OCI-LY3 (cell line): Measurements from ENCODE around the gene TBX21.

Source experiments
- H2AFZ ChIP-seq: fragments of 200-600, 300-600 bp; shearing (Covaris generic); 2 replicates; pipeline ENCODE4 v1.6.0; 2014; ENCODE audit warnings: antibody characterized with exemption, low read depth, low read length
- H3K27ac ChIP-seq: fragments of 200-600, 300-600 bp; sonication (generic); 2 replicates; pipeline ENCODE4 v1.5.1; 2014; ENCODE audit warnings: mild to moderate bottlenecking, low read length, moderate library complexity, mixed read lengths
- H3K27me3 ChIP-seq: fragments of 200-600, 300-600 bp; sonication (generic); 2 replicates; pipeline ENCODE4 v1.6.1; 2014; ENCODE audit warnings: low read depth, low read length, mixed read lengths
- H3K36me3 ChIP-seq: fragments of 200-600, 300-600 bp; sonication (generic); replicated peaks from 2 replicates; pipeline ENCODE3; 2014; ENCODE audit warnings: low read depth, low read length, mixed read lengths
- H3K4me1 ChIP-seq: fragments of 300-600, 200-600 bp; sonication (generic); 2 replicates; pipeline ENCODE4 v1.6.1; 2014; ENCODE audit warnings: low read length, mixed read lengths
- H3K4me2 ChIP-seq: fragments of 200-600, 300-600 bp; sonication (generic); 2 replicates; pipeline ENCODE4 v1.6.1; 2014; ENCODE audit warnings: low read length, mixed read lengths
- H3K4me3 ChIP-seq: fragments of 300-600, 200-600 bp; sonication (generic); 2 replicates; pipeline ENCODE4 v1.5.1; 2014; ENCODE audit warnings: antibody characterized with exemption, mild to moderate bottlenecking, low read length, moderate library complexity
- H3K79me2 ChIP-seq: fragments of 300-600, 200-600 bp; shearing (Covaris generic); 2 replicates; pipeline ENCODE4 v1.6.1; 2014; ENCODE audit warnings: mild to moderate bottlenecking, low read length, mixed read lengths
- H3K9ac ChIP-seq: fragments of 300-600, 200-600 bp; shearing (Covaris generic); 2 replicates; pipeline ENCODE4 v1.6.0; 2014; ENCODE audit warnings: mild to moderate bottlenecking, low read length, moderate library complexity
- H3K9me3 ChIP-seq: fragments of 200-600, 300-600 bp; shearing (Covaris generic); 2 replicates; pipeline ENCODE4 v1.6.1; 2014; ENCODE audit warnings: low read length, mixed read lengths; ENCODE audit not compliant: insufficient read depth
- H4K20me1 ChIP-seq: fragments of 200-600, 300-600 bp; sonication (generic); 2 replicates; pipeline ENCODE4 v1.6.1; 2016; ENCODE audit warnings: low read length, mixed read lengths; ENCODE audit not compliant: insufficient read depth
- CTCF ChIP-seq: fragments of 200-600, 300-600 bp; sonication (generic); IDR thresholded peaks from 2 replicates; pipeline ENCODE4 v1.5.1; 2014; ENCODE audit warnings: antibody characterized with exemption, low read length, low read depth
- EZH2phosphoT487 ChIP-seq: fragments of 200-600 bp; shearing (Covaris generic); IDR thresholded peaks from 2 replicates; pipeline ENCODE4 v1.6.1; 2018; ENCODE audit warnings: antibody characterized with exemption, mixed run types, low read depth

TBX21 gene

GRCh38 chr17:47717261-47717697 is 15.8 kb upstream of the TBX21 start:
- Histone ChIP-seq H3K79me2 (no peaks in the 10 kb centered on the region), H3K4me1 (peaks cover 91% of the 10 kb centered on the region), H3K27me3 (peaks cover 90% of the 10 kb centered on the region), H3K27ac (no peak overlapping the region), H3K9me3 (no peaks in the 10 kb centered on the region), H3K9ac (no peak overlapping the region), H2AFZ (no peak overlapping the region), H4K20me1 (peaks cover 32% of the 10 kb centered on the region; the same call in 1 of the 2 replicates), H3K4me3 (peak overlapping the region; percentile 53; the same call in 1 of the 2 replicates), H3K4me2 (peak overlapping the region; percentile 83), H3K36me3 (no peaks in the 10 kb centered on the region)
- TF ChIP-seq EZH2phosphoT487 (no peak), CTCF (peak; percentile 44)

GRCh38 chr17:47717979-47718621 is 14.9 kb upstream of the TBX21 start:
- H4K20me1 ChIP-seq, result peaks cover 24% of the 10 kb centered on the region; the same call in 1 of the 2 replicates

GRCh38 chr17:47718634-47719405 is 14.2 kb upstream of the TBX21 start:
- H3K27ac ChIP-seq, result no peak overlapping the region
- peaks cover 84% of the 10 kb centered on the region for H3K4me1 ChIP-seq
- no peak overlapping the region for H3K9ac ChIP-seq
- peaks cover 23% of the 10 kb centered on the region; the same call in 1 of the 2 replicates for H4K20me1 ChIP-seq
- TF ChIP-seq CTCF (no peak), EZH2phosphoT487 (no peak)
- peaks cover 86% of the 10 kb centered on the region for H3K27me3 ChIP-seq
- H3K9me3 ChIP-seq, result no peaks in the 10 kb centered on the region
- H3K4me3 ChIP-seq, result no peak overlapping the region
- H3K36me3 ChIP-seq, result no peaks in the 10 kb centered on the region
- peak overlapping the region; percentile 83 for H3K4me2 ChIP-seq
- H3K79me2 ChIP-seq, result no peaks in the 10 kb centered on the region
- H2AFZ ChIP-seq, result no peak overlapping the region

More at GRCh38 chr17:47717979-47718621, 14.9 kb upstream of the TBX21 start:
- no peaks in the 10 kb centered on the region for H3K9me3 ChIP-seq
- no peak overlapping the region for H3K4me3 ChIP-seq
- no peak for TF ChIP-seq CTCF
- no peak for TF ChIP-seq EZH2phosphoT487
- peaks cover 87% of the 10 kb centered on the region for H3K27me3 ChIP-seq
- peak overlapping the region; percentile 83 for H3K4me2 ChIP-seq
- H3K79me2 ChIP-seq, result no peaks in the 10 kb centered on the region
- no peaks in the 10 kb centered on the region for H3K36me3 ChIP-seq
- H3K27ac ChIP-seq, result no peak overlapping the region
- H3K9ac ChIP-seq, result no peak overlapping the region
- no peak overlapping the region for H2AFZ ChIP-seq
- peaks cover 86% of the 10 kb centered on the region for H3K4me1 ChIP-seq
